ENCODE data around the gene TLE4. TPM values are rescaled to one million over a fixed set of nuclear protein-coding genes. Genes with fewer than 3 reads are reported as not detected.
A peak's percentile ranks its signal among the peaks of the same experiment; 100 is the strongest.

Gene TLE4
- total RNA-seq, 4 donors from 2014 or later, result 26.1 to 85.0 (median 43.0) TPM

- Histone ChIP-seq H3K27me3 (no peaks in the 10 kb centered on the region), H3K4me3 (no peak overlapping the region), H3K36me3 (no peaks in the 10 kb centered on the region), H3K4me1 (no peaks in the 10 kb centered on the region), H3K9me3 (no peaks in the 10 kb centered on the region), H3K27ac (no peak overlapping the region)
- TF ChIP-seq POLR2A (IDR thresholded peaks at IDR 0.05), result no peak
- TF ChIP-seq, protein P1, sequence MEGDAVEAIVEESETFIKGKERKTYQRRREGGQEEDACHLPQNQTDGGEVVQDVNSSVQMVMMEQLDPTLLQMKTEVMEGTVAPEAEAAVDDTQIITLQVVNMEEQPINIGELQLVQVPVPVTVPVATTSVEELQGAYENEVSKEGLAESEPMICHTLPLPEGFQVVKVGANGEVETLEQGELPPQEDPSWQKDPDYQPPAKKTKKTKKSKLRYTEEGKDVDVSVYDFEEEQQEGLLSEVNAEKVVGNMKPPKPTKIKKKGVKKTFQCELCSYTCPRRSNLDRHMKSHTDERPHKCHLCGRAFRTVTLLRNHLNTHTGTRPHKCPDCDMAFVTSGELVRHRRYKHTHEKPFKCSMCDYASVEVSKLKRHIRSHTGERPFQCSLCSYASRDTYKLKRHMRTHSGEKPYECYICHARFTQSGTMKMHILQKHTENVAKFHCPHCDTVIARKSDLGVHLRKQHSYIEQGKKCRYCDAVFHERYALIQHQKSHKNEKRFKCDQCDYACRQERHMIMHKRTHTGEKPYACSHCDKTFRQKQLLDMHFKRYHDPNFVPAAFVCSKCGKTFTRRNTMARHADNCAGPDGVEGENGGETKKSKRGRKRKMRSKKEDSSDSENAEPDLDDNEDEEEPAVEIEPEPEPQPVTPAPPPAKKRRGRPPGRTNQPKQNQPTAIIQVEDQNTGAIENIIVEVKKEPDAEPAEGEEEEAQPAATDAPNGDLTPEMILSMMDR (IDR thresholded peaks at IDR 0.05), result no peak
- no peak for DNase-seq
Observed at GRCh38 chr9:79684711-79685575, 113.2 kb downstream of the TLE4 start.

GRCh38 chr9:79685577-79685976 lies 113.8 kb downstream of the TLE4 start:
- no peaks in the 10 kb centered on the region for H3K27me3 ChIP-seq
- no peaks in the 10 kb centered on the region for H3K36me3 ChIP-seq
- no peak overlapping the region for H3K27ac ChIP-seq
- H3K4me3 ChIP-seq, result no peak overlapping the region
- no peaks in the 10 kb centered on the region for H3K9me3 ChIP-seq
- no peaks in the 10 kb centered on the region for H3K4me1 ChIP-seq
- no peak for DNase-seq
- TF ChIP-seq, protein P1 (IDR thresholded peaks at IDR 0.05), result no peak
- no peak for TF ChIP-seq POLR2A (IDR thresholded peaks at IDR 0.05)

DNA sequence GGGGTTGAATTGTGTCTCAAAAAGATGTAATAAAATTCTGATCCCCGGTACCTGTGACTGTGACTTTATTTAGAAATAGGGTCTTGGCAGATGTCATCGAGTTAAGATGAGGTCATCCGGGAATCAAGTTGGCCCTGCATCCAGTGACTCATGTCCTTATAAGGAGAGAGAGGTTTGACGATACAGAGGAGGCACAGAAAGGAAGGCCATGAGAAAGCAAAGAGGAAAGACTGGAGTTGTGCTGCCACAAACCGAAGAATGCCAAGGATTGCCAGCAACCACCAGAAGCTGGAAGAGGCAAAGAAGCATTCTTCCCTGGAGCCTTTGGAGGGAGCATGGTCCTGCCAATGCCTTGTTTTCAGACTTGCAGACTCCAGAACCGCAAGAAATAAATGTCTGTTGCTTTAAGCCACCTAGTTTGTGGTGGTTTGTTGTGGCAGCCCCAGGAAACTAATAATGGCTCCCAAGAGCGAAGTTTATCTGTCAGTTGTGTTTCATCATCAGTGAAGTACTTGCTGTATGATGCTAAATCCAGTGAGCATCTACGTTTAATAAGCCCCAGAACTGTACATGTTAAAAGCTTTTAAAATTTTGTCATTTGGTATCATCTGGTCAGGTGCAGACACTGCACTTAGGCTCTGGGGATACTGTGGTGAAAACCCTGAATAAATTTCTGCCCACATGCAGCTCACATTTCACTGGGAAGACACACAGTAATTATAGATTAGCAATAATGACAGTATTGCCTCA lies 114.8 kb downstream of the TLE4 start:
- Histone ChIP-seq H3K9me3 (no peaks in the 10 kb centered on the region), H3K27ac (no peak overlapping the region), H3K36me3 (no peaks in the 10 kb centered on the region), H3K27me3 (no peaks in the 10 kb centered on the region), H3K4me3 (no peak overlapping the region), H3K4me1 (no peaks in the 10 kb centered on the region)
- TF ChIP-seq, protein P1 (IDR thresholded peaks at IDR 0.05), result no peak
- no peak for TF ChIP-seq POLR2A (IDR thresholded peaks at IDR 0.05)
- DNase-seq, result no peak

DNA sequence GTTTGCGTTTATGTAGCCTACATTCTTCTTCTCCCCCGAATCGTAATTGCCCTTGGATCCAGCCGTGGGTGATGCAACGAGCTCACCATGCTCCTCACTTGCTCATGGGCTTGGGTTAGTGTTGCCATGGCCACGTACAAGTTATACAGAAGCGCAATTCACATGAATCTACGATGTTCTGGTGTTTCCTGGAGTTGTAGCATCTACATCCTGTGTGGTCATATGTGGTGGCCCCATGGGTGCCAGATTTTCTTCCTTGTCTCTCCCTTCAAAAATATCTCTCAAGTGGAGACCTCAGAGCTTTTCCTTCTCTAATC lies 115.3 kb downstream of the TLE4 start:
- H3K36me3 ChIP-seq, result no peaks in the 10 kb centered on the region
- no peak overlapping the region for H3K27ac ChIP-seq
- peak in 2 of 3 donors; percentile 19 to 65 for DNase-seq
- no peaks in the 10 kb centered on the region for H3K9me3 ChIP-seq
- H3K4me3 ChIP-seq, result no peak overlapping the region
- H3K4me1 ChIP-seq, result no peaks in the 10 kb centered on the region
- no peaks in the 10 kb centered on the region for H3K27me3 ChIP-seq
- TF ChIP-seq, protein P1 (IDR thresholded peaks at IDR 0.05), result no peak
- no peak for TF ChIP-seq POLR2A (IDR thresholded peaks at IDR 0.05)

DNA sequence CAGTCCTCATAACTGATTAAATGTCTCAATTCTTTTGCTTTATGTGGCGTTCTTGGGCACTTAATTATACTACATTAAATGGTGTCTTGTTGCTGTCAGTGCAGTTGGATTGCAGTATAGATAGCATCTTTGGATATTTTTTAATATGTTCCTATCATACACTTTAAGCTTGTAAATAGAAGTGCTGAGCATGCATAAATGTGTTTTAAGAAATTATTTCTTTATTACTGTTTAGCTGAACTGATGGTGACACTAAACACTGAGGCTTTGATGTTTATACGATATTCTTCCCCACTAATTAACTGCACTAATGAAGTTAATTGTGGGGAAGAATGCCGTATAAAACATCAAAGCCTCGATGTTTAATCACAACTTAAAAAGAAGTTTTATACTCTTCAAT lies 116.6 kb downstream of the TLE4 start:
- no peak overlapping the region for H3K27ac ChIP-seq
- no peak overlapping the region for H3K4me3 ChIP-seq
- no peaks in the 10 kb centered on the region for H3K9me3 ChIP-seq
- no peak for DNase-seq
- no peak for TF ChIP-seq POLR2A (IDR thresholded peaks at IDR 0.05)
- TF ChIP-seq, protein P1 (IDR thresholded peaks at IDR 0.05), result no peak
- H3K27me3 ChIP-seq, result no peaks in the 10 kb centered on the region
- H3K4me1 ChIP-seq, result no peaks in the 10 kb centered on the region
- no peaks in the 10 kb centered on the region for H3K36me3 ChIP-seq

Data from Peyer's patch (tissue), 4 donors.